Hindlimb muscle (tissue), 1 donor: ENCODE results near the gene DCAF15. TPM values are rescaled to one million over a fixed set of nuclear protein-coding genes. Genes with fewer than 3 reads are reported as not detected.

Experiments used
- DNase-seq: peaks from one replicate; pipeline ENCODE4 v3.0.0-alpha.2; 2013
- polyA plus RNA-seq: library from polyadenylated mRNA; unstranded; fragments of 120-200 nt; gene quantifications from one replicate; pipeline ENCODE4 v1.2.1, GENCODE V29; 2013; ENCODE audit not compliant: insufficient read length

DCAF15 gene
- polyA plus RNA-seq, 1 donor, result 21.5 TPM

- no peak for DNase-seq
Observed at GRCh38 chr19:13931391-13932148, 20.7 kb upstream of the DCAF15 start.

- no peak for DNase-seq
Observed at GRCh38 chr19:13932149-13932637, 20.1 kb upstream of the DCAF15 start.

- DNase-seq, result no peak
Observed at GRCh38 chr19:13932911-13933393, 19.4 kb upstream of the DCAF15 start.

GRCh38 chr19:13934785-13935109 is 17.6 kb upstream of the DCAF15 start:
- no peak for DNase-seq

DNA sequence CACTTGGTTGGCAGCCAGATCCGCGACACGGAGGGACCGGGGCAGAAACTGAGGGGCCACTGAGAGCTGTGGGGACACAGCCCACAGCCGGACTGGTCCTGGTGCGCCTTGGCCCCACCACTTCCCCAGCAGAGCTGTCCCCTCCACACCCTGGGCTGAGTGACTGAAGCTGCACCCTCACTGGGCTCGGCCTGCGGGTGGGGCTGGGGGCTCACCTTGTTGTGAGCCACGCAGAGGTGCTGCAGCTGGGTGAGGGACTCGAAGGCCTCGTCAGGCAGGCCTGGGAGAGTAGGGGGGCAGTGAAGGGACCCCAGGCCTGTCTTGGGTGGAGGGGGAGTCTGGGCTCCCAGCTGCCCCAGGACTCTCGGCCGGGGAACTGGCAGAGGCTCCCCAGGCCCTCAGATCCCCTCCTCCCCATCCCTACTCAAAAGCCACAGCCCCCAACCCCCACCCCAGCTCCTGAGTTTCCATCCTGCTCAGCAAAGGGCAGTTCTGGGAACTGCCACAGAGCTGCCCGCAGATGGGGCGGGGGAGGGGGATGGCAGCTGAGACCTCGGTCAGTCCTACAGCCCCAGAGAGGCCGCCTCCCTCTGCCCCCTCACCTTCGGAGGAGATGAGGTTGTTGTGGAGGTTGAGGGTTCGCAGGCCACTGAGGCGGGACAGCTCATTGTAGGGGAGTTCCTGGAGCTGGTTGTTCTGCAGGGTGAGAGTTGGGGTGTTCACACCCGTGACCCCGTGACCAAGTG is 16.4 kb upstream of the DCAF15 start:
- DNase-seq, result no peak

- DNase-seq, result no peak
Observed at GRCh38 chr19:13937479-13938300, 14.6 kb upstream of the DCAF15 start.

DNA sequence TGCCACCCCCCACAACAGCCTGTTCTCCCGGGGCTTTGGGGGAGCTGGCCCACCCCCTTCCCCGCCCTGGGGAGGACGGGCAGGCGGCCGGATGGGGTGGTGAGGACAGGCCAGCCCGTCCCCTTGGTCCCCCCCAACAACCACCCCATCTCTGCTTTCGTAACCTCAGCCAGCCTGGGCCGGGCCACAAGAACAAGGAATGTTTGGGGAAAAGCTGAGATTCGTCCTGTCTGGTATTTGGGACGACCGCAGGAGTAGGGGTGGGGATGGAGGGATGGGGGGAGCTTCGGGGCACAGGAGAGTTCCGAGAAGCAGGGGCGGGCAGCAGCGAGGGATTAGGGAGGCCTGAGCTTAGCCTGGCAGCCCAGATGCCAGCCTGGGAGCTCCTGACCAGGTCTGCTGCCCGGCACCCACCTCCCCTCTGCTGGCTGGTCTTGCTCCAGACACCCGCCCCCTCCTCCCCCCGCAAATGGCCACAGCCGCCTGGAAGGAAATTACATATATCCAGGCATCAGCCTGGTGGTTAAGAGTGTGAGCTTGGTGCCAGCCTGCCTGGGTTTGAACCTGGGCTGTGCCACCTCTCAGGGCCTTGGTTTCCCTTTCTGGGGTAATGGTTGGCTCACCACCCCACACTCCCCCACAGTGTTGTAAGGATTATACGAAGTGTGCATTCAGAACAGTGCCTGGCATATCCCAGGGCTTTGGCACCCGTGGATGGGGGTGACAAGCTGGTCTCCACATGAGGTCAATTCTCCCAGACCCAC is 13.8 kb upstream of the DCAF15 start, which contains the start of gene PODNL1:
PODNL1 (minus strand) TSS at position 117 of the 764 bp plus-strand sequence. CDS start 236 bp downstream, outside the sequence.
- no peak for DNase-seq

DNA sequence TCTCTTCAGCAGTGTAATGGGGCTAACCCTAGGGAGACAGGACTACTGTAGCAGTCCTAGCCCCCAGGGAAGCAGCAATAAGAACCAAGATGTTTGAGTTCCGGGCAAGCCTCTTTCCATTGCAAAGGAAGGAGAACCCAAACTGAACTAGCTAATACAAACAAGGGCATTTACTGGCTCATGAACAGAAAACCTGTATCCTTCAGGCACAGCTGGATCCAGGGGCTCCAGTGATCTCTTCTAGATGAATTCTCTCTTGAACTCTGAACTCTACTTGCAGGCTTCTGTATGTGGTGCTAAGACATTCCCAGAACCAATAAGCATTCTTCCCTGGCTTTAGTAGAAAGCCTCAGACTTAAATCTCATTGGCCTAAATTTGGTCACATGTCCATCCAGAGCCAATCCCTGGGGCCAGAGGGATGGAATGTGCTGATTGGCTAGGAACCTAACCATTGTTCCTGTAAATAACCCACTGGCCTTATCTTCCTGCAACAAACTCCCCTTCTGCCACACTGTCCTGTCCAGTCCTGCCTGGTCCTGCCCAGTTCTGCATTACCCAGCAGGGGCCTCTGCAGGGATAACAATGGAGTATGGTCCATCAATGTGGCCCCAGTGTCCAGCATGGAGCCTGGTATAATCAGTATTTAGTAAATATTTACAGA is 10.2 kb upstream of the DCAF15 start:
- DNase-seq, result no peak

GRCh38 chr19:13946414-13946813 is 5.9 kb upstream of the DCAF15 start:
- DNase-seq, result no peak

- no peak for DNase-seq
Observed at GRCh38 chr19:13951043-13951442, 1.3 kb upstream of the DCAF15 start.

DNA sequence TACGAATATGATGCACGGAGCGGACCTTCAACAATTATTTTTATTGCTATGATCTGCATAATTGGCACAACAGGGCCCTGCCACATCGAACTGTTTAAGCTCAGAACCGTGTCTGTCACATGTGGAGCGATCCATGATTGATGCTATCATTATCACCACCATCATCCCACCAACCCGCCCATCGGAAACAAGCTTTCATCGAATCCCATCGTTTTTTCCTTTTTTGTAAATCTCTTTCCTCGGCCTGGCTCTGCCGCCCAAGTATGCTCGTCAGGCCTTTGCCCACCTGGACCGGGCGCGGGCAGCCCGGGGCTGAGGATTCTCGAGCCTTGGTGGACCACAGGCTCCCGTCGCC is 533 bp upstream of the DCAF15 start:
- no peak for DNase-seq

GRCh38 chr19:13952931-13953531 is 722 bp downstream of the DCAF15 start:
- DNase-seq, result peak; percentile 38

GRCh38 chr19:13954185-13954584 is 1.9 kb downstream of the DCAF15 start:
- DNase-seq, result no peak

DNA sequence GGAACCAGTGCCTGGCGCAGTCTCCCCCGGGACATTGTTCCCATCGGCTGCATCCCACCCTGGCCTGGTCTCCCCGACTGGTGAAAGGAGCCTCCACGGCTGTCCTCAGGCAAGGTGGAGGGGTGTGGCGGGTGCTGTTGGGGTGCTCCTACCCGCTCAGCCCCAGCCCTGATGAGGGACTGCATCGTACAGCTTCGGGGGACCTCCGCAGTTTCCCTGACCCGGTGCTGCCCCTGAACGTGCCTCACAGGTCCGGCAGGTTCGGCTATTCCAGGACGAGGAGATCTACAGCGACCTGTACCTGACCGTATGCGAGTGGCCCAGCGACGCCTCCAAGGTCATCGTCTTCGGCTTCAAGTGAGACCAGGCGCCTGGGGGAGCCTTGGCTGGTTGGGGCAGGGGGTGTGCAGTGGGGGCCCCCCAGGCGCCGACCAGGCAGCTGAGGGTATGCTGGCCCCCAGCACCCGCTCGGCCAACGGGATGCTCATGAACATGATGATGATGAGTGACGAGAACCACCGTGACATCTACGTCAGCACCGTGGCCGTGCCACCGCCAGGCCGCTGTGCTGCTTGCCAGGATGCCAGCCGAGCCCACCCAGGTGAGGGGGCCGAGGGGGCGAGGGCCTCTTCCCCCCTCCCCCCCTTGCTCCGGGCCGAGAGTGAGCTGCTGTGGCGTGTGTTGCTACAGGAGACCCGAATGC is 3.5 kb downstream of the DCAF15 start:
- DNase-seq, result no peak

- no peak for DNase-seq
Observed at GRCh38 chr19:13956365-13956744, 4.0 kb downstream of the DCAF15 start.

DNA sequence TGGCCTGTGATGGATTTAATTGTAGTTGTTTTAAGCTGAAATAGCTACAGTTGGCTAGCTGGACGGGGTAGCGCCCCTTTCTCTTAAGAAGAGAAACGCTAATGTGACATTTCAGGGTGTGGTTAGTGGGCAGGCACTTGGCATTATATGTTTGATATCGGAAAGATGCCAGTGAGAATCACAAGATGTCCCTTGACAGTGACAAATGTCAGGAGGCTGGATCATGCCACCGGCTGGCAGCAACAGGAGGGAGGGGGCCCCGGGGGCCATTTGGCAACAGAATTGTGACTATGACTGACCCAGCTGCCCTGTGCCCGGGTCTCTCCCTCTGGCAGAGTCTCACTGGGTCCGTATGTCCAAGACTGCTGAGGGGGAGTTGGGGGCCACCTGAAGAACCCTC is 4.7 kb downstream of the DCAF15 start:
- no peak for DNase-seq

DNA sequence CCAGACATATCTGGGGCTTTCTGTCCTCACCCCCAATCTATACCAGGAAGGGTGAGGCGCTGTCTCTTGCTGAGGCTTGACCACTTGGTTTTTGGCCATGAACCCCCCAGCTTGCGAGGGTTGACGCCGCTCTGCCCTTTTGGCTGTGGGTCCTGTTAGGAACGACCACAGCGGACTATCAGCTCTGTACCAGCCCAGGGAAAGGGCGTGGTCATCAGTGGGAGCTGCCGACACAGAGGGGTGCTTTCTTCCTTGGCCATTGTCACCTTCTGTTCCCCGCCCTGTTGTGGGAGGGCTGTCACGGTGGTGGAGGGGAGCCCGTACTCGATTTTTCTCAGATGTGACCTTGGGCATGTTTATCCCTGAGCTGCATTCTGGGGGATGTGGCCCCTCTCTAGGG is 5.7 kb downstream of the DCAF15 start:
- no peak for DNase-seq

DNA sequence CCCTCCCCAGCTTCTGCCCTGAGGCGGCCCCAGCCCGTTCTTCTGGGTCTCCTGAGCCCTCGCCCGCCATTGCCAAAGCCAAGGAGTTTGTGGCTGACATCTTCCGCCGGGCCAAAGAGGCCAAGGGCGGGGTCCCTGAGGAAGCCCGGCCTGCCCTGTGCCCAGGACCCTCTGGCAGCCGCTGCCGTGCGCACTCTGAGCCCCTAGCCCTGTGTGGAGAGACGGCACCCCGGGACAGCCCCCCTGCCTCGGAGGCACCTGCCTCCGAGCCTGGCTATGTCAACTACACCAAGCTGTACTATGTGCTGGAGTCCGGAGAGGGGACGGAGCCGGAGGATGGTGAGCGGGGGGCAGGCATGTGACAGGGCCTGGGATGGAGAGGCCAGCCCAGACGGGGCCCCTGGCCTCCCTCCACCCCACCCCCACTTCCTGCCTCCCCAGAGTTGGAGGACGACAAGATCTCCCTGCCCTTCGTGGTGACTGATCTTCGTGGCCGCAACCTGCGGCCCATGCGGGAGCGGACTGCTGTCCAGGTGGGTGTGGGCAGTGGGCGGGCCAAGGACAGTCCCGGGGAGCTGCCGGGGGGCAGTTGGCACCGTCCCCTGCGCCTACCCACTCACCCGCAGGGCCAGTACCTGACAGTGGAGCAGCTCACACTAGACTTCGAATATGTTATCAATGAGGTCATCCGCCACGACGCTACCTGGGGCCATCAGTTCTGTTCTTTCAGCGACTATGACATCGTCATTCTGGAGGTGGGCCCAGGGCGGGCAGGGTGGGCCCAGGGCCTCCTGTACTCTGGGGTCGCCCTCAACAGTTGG is 7.0 kb downstream of the DCAF15 start:
- no peak for DNase-seq
